Measurements from ENCODE around the gene SLC17A6.

DNA sequence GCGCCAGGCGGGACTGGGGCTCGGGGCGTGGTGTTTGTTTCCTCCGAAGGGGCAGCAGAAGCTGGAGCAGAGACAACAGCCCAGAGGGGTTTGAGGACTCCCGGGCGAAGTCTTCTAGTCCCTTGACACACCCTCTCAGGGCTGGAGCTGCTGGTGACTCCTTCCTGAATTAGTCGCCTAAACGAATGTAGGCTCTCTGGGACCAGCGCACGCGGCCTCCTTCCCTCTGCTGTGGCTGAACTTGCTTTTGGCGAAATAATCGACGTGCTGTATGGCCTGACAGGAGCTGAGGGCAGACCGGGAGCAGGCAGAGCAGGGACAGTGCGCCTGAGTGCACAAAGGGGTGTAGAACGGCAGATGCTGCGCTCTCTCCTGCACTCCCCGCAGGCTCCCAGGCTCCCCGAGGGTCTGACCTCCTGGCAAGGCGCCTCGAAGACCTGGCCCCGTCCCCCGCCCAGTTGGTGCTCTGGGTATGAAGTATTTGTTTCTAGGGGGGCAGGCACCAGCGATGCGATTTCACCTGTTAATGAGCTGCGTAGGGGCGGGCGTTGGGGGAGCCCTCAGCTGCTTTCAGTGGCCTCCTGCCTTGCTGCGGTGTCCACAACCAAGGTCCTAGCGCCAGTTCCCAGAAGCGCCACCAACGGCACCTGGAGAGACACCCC is 5.3 kb downstream of the SLC17A6 start:
- no peak for TF ChIP-seq ZFP30 (CRISPR knock-in tag; IDR thresholded peaks at IDR 0.05)
- no peak for TF ChIP-seq ZC3H10 (CRISPR knock-in tag; IDR thresholded peaks at IDR 0.05)
- no peak for TF ChIP-seq TCF4 (CRISPR knock-in tag; IDR thresholded peaks at IDR 0.05; ENCODE audit: borderline replicate concordance)
- TF ChIP-seq RARB (CRISPR knock-in tag; IDR thresholded peaks at IDR 0.05), result no peak
- TF ChIP-seq GLIS3 (CRISPR knock-in tag; IDR thresholded peaks at IDR 0.05), result no peak
- no peak for TF ChIP-seq SNAI2 (CRISPR knock-in tag; IDR thresholded peaks at IDR 0.05)
